GM08714 (cell line): Measurements from ENCODE around the gene MID1.

ENCODE experiments used
- H3K4me3 ChIP-seq: fragments of 200-500 bp; sonication (Bioruptor generic); 2 replicates; pipeline ENCODE4 v1.5.1; 2014; ENCODE audit warnings: mild to moderate bottlenecking, low read length, inconsistent platforms
- ZNF274 ChIP-seq: IDR thresholded peaks from 2 replicates; pipeline ENCODE4 v1.6.1; 2012; ENCODE audit warnings: mild to moderate bottlenecking, low read depth, low read length

The MID1 gene

GRCh38 chrX:10576186-10576585 is 44.2 kb downstream of the MID1 start:
- H3K4me3 ChIP-seq, result no peak overlapping the region
- no peak for TF ChIP-seq ZNF274

GRCh38 chrX:10574663-10575062 is 45.7 kb downstream of the MID1 start:
- TF ChIP-seq ZNF274, result no peak

GRCh38 chrX:10571260-10571659 is 49.1 kb downstream of the MID1 start:
- no peak for TF ChIP-seq ZNF274
- H3K4me3 ChIP-seq, result no peak overlapping the region

More at GRCh38 chrX:10574663-10575062, 45.7 kb downstream of the MID1 start:
- H3K4me3 ChIP-seq, result no peak overlapping the region

GRCh38 chrX:10570601-10571000 is 49.8 kb downstream of the MID1 start:
- no peak overlapping the region for H3K4me3 ChIP-seq
- TF ChIP-seq ZNF274, result no peak

GRCh38 chrX:10569946-10570345 is 50.4 kb downstream of the MID1 start:
- TF ChIP-seq ZNF274, result no peak
- no peak overlapping the region for H3K4me3 ChIP-seq

GRCh38 chrX:10568428-10568827 is 52.0 kb downstream of the MID1 start:
- H3K4me3 ChIP-seq, result no peak overlapping the region
- no peak for TF ChIP-seq ZNF274

GRCh38 chrX:10567136-10567535 is 53.2 kb downstream of the MID1 start:
- no peak overlapping the region for H3K4me3 ChIP-seq
- no peak for TF ChIP-seq ZNF274

- TF ChIP-seq ZNF274, result no peak
- no peak overlapping the region for H3K4me3 ChIP-seq
These were observed 53.7 kb downstream of the MID1 start for GRCh38 chrX:10566716-10567097.

- H3K4me3 ChIP-seq, result no peak overlapping the region
- no peak for TF ChIP-seq ZNF274
These were observed 55.9 kb downstream of the MID1 start for GRCh38 chrX:10564484-10564883.

GRCh38 chrX:10557166-10557565 is 63.2 kb downstream of the MID1 start:
- no peak for TF ChIP-seq ZNF274
- no peak overlapping the region for H3K4me3 ChIP-seq

- no peak for TF ChIP-seq ZNF274
- no peak overlapping the region for H3K4me3 ChIP-seq
These were observed 64.0 kb downstream of the MID1 start for GRCh38 chrX:10556405-10556804.

GRCh38 chrX:10555846-10556245 is 64.5 kb downstream of the MID1 start:
- H3K4me3 ChIP-seq, result no peak overlapping the region
- TF ChIP-seq ZNF274, result no peak

GRCh38 chrX:10554612-10555270 is 65.6 kb downstream of the MID1 start:
- H3K4me3 ChIP-seq, result no peak overlapping the region
- TF ChIP-seq ZNF274, result no peak

GRCh38 chrX:10549280-10549679 is 71.1 kb downstream of the MID1 start:
- no peak overlapping the region for H3K4me3 ChIP-seq
- no peak for TF ChIP-seq ZNF274

- no peak for TF ChIP-seq ZNF274
- H3K4me3 ChIP-seq, result no peak overlapping the region
These were observed 71.7 kb downstream of the MID1 start for GRCh38 chrX:10548688-10549087.

- no peak for TF ChIP-seq ZNF274
- no peak overlapping the region for H3K4me3 ChIP-seq
These were observed 74.5 kb downstream of the MID1 start for GRCh38 chrX:10545882-10546281.
